Kidney (tissue), 14 donors: Measurements from ENCODE around the gene ZBTB16. TPM values are rescaled to one million over a fixed set of nuclear protein-coding genes. Genes with fewer than 3 reads are reported as not detected.

ENCODE experiments used
- DNase-seq, 5 donors: peaks; one replicate each; pipeline ENCODE4 v3.0.0-alpha.2; 2013 to 2020
- FAIRE-seq: peaks from 2 replicates; lab custom pipeline; 2012; peaks lifted over from hg19 to GRCh38; lab: Jason Lieb, UNC
- H3K27ac ChIP-seq, 2 donors: one replicate each; pipeline ENCODE4 v1.7.0; 2013; ENCODE audit warnings: low read depth in 2 of 2, low read length in 2 of 2, inconsistent platforms in 1 of 2
- H3K27me3 ChIP-seq: one replicate; pipeline ENCODE4 v1.7.1; 2013; ENCODE audit warnings: low read length, inconsistent platforms; ENCODE audit not compliant: control insufficient read depth, insufficient read depth
- H3K36me3 ChIP-seq, 3 donors: one replicate each; pipeline versions ENCODE4 v1.7.0 to v1.7.1; 2013; ENCODE audit warnings: low read length in 3 of 3, control low read depth in 1 of 3, inconsistent platforms in 1 of 3; ENCODE audit not compliant: insufficient read depth in 3 of 3, control insufficient read depth in 2 of 3
- H3K4me1 ChIP-seq, 3 donors: one replicate each; pipeline versions ENCODE4 v1.7.0 to v1.7.1; 2013; ENCODE audit warnings: low read length in 3 of 3, inconsistent platforms in 1 of 3, low read depth in 1 of 3; ENCODE audit not compliant: control insufficient read depth in 2 of 3, insufficient read depth in 2 of 3
- H3K4me3 ChIP-seq, 3 donors: one replicate each; pipeline versions ENCODE4 v1.7.0 to v1.8.1; 2013; ENCODE audit warnings: low read length in 3 of 3, control low read depth in 1 of 3, inconsistent platforms in 1 of 3
- H3K9ac ChIP-seq, 3 donors: one replicate each; pipeline versions ENCODE4 v1.7.0 to v1.7.1; 2013; ENCODE audit warnings: low read length in 3 of 3, control low read depth in 1 of 3, inconsistent platforms in 1 of 3
- H3K9me3 ChIP-seq, 3 donors: one replicate each; pipeline versions ENCODE4 v1.7.0 to v1.7.1; 2013; ENCODE audit warnings: low read length in 3 of 3, control low read depth in 1 of 3, inconsistent platforms in 1 of 3; ENCODE audit not compliant: control insufficient read depth in 2 of 3, insufficient read depth in 1 of 3
- CTCF ChIP-seq: IDR thresholded peaks from 3 replicates; pipeline ENCODE4 v1.5.1; 2012; ENCODE audit warnings: mild to moderate bottlenecking, moderate library complexity, borderline replicate concordance; ENCODE audit not compliant: insufficient read depth; ENCODE audit errors: extremely low read depth
- intact Hi-C: fragments of 100-400 bp; cut with DNase I; formaldehyde crosslinking; loops from one replicate; pipeline ENCODE4 v1.11.1; 2022
- polyA plus RNA-seq: library from polyadenylated mRNA; stranded (reverse); fragments of 350-450 nt; fragmentation: Illumina TruSeq; extraction: RNeasy Lipid Tissue Mini Kit (QIAGEN cat#74804); gene quantifications from one replicate; pipeline ENCODE4 v1.2.3, GENCODE V29; 2014; ENCODE audit warnings: low read depth, low replicate concordance; ENCODE audit not compliant: insufficient read depth
- total RNA-seq: library from RNA; stranded (reverse); fragmentation: NEBNext Ultra II Directional; extraction: Animal tissue kit (Norgen Biotek cat#: 25700); gene quantifications from one replicate; pipeline ENCODE4 v1.2.1, GENCODE V29; 2021
- donor health status: control.
- donor health status: control.
- donor health status: control.
- donor health status: control.
- donor health status: control.
- donor health status: DM: yes; HTN: yes; CAD: no.
- donor health status: Normal renal cell carcinoma (clear cell type).

ZBTB16 gene
- total and polyA plus RNA-seq, 2 donors from 2014 or later: 2.5 to 126 TPM

DNA sequence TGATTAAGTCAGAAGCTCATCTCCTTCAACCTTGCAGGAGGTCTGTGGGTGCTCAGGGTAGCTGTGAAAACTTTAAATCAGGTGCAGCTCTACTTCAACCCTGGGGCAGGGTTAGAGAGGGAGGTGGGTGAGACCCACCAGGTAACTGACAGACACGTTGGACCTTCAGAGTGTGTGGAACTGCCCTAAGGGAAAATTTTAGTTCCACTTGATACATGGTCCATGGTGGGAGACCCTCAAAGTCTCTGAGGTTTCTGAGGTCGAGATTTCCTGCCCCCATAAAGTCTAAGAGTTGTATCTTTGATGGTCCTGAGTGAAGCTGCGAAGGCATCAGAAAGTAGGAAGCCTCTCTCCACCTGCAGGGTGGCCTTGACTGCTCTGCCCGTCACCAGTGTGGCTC lies 212.8 kb downstream of the ZBTB16 start:
- intact Hi-C loops: no loop called here
- Histone ChIP-seq H3K9ac (no peak overlapping the region), H3K36me3 (no peaks in the 10 kb centered on the region), H3K27me3 (no peaks in the 10 kb centered on the region), H3K4me3 (no peak overlapping the region), H3K27ac (no peak overlapping the region), H3K9me3 (no peaks in the 10 kb centered on the region), H3K4me1 (no peaks in the 10 kb centered on the region)
- DNase-seq (no peak), FAIRE-seq (no peak)
- no peak for TF ChIP-seq CTCF

- intact Hi-C loops: no loop called here
- H3K9me3 ChIP-seq: no peaks in the 10 kb centered on the region
- FAIRE-seq: no peak
- H3K4me1 ChIP-seq: no peaks in the 10 kb centered on the region
- no peaks in the 10 kb centered on the region for H3K27me3 ChIP-seq
- H3K27ac ChIP-seq: no peak overlapping the region
- H3K4me3 ChIP-seq: no peak overlapping the region
- no peak overlapping the region for H3K9ac ChIP-seq
- H3K36me3 ChIP-seq: no peaks in the 10 kb centered on the region
- TF ChIP-seq CTCF: no peak
- DNase-seq: no peak
These were observed 213.6 kb downstream of the ZBTB16 start for GRCh38 chr11:114273071-114273470.

GRCh38 chr11:114273890-114274635 lies 214.6 kb downstream of the ZBTB16 start:
- Histone ChIP-seq H3K4me1 (no peaks in the 10 kb centered on the region), H3K27me3 (no peaks in the 10 kb centered on the region), H3K36me3 (no peaks in the 10 kb centered on the region), H3K4me3 (no peak overlapping the region), H3K27ac (no peak overlapping the region), H3K9ac (no peak overlapping the region), H3K9me3 (no peaks in the 10 kb centered on the region)
- no peak for TF ChIP-seq CTCF
- FAIRE-seq (no peak), DNase-seq (no peak)
- intact Hi-C loops: no loop called here

DNA sequence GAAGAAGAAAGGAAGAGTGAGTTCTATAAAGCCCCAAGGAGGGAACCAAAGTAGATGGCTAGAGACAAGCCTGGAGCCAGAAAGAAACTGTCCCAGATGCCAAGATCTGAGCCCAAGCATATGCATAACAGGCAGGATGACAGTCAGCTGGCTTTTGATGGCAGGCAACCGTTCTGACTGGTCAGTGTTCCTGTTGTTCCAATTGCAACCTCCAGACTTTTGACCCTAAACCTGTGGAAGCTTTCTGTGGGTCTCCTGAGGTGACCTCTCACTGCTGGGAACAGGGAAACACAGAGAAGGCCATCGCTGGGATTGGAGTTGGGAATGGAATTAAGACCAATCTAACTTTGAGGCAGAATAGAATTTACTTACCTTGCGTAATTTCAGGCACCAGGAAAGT lies 215.1 kb downstream of the ZBTB16 start:
- H3K4me1 ChIP-seq: no peaks in the 10 kb centered on the region
- no peaks in the 10 kb centered on the region for H3K9me3 ChIP-seq
- H3K4me3 ChIP-seq: no peak overlapping the region
- no peak for TF ChIP-seq CTCF
- no peak overlapping the region for H3K9ac ChIP-seq
- FAIRE-seq (no peak), DNase-seq (no peak)
- H3K27me3 ChIP-seq: no peaks in the 10 kb centered on the region
- H3K27ac ChIP-seq: no peak overlapping the region
- intact Hi-C loops: no loop called here
- no peaks in the 10 kb centered on the region for H3K36me3 ChIP-seq
